ENCODE results near the gene CCDC13. TPM values are rescaled to one million over a fixed set of nuclear protein-coding genes. Genes with fewer than 3 reads are reported as not detected.
A peak's percentile ranks its signal among the peaks of the same experiment; 100 is the strongest.

The CCDC13 gene
- total RNA-seq, 2 experiments from 2014 or later = 0.38 TPM; not detected in 1

DNA sequence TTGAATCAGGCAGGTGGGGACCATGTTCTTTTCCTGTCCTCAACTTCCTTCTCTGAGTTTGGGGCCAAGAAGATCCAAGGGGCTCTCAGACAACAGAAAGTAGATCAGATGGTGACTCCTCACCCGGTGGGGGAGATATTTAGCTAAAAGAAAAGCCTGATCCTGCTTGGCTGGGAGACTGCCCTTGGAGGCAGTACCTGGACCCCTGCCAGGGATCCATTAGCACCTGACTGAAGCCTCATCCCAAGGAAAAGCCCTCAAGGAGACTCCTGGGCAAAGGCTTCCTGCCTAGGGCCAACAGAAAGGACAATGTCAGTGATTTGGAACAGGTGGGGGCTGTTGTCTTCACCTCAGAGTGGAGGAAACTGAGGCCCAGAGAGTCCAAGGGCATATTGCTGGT lies 37.0 kb downstream of the CCDC13 start:
- no peaks in the 10 kb centered on the region for H3K4me1 ChIP-seq (ENCODE audit: insufficient read depth, low read length)
- ChIA-PET CTCF (no interaction called here), POLR2A (no interaction called here)
- H3K36me3 Mint-ChIP-seq (ENCODE audit: low read depth) = no peaks in the 10 kb centered on the region
- H3K4me3 ChIP-seq (ENCODE audit: low read length) = no peak overlapping the region
- H3K9me3 Mint-ChIP-seq = no peaks in the 10 kb centered on the region
- no peaks in the 10 kb centered on the region for H3K36me3 ChIP-seq (ENCODE audit: insufficient read depth, low read length)
- ATAC-seq (ENCODE audit: poor library complexity) = no peak
- TF ChIP-seq, protein P1, sequence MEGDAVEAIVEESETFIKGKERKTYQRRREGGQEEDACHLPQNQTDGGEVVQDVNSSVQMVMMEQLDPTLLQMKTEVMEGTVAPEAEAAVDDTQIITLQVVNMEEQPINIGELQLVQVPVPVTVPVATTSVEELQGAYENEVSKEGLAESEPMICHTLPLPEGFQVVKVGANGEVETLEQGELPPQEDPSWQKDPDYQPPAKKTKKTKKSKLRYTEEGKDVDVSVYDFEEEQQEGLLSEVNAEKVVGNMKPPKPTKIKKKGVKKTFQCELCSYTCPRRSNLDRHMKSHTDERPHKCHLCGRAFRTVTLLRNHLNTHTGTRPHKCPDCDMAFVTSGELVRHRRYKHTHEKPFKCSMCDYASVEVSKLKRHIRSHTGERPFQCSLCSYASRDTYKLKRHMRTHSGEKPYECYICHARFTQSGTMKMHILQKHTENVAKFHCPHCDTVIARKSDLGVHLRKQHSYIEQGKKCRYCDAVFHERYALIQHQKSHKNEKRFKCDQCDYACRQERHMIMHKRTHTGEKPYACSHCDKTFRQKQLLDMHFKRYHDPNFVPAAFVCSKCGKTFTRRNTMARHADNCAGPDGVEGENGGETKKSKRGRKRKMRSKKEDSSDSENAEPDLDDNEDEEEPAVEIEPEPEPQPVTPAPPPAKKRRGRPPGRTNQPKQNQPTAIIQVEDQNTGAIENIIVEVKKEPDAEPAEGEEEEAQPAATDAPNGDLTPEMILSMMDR (IDR thresholded peaks at IDR 0.05) = no peak
- H3K4me3 Mint-ChIP-seq = no peak overlapping the region
- intact Hi-C loops (cut with DNase I, micrococcal nuclease) = no loop called here
- no peak overlapping the region for H3K27ac Mint-ChIP-seq
- H3K27me3 ChIP-seq (ENCODE audit: control insufficient read depth in 1 of 2, insufficient read depth in 2 of 2, low read length in 2 of 2) = no peaks in the 10 kb centered on the region
- no peak overlapping the region for H3K27ac ChIP-seq (ENCODE audit: low read depth in 1 of 2, low read length in 2 of 2)
- no peaks in the 10 kb centered on the region for H3K27me3 Mint-ChIP-seq
- no peak for DNase-seq
- H3K9me3 ChIP-seq (ENCODE audit: control insufficient read depth in 1 of 2, insufficient read depth in 1 of 2, low read length in 2 of 2) = peaks cover 0 to 3% of the 10 kb centered on the region in 2 experiments
- H3K4me1 Mint-ChIP-seq (ENCODE audit: low read depth) = no peaks in the 10 kb centered on the region

DNA sequence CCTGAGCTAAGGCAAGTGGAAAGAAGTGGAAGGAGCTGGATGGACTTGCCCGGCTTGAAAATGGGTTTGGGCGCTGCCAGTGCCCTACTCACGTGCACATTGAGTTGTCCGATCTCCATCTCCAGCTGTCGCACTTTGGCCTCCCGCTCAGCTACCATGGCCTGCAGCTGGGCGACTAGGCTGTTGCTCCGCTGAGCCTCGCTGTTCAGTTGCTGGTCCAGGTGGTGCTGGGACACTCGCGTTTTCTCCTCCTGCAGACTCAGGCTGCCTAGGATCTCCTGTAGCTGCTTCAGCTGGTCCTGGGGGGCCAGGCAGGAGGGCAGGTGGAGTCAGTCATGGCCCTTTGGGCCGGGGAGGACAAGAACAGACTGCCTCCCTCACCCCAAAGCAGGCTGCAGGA lies 37.4 kb downstream of the CCDC13 start:
- ChIA-PET CTCF (no interaction called here), POLR2A (no interaction called here)
- H3K9me3 Mint-ChIP-seq = no peaks in the 10 kb centered on the region
- peaks cover 0 to 3% of the 10 kb centered on the region in 2 experiments for H3K9me3 ChIP-seq (ENCODE audit: control insufficient read depth in 1 of 2, insufficient read depth in 1 of 2, low read length in 2 of 2)
- H3K4me3 Mint-ChIP-seq = no peak overlapping the region
- no peak overlapping the region for H3K4me3 ChIP-seq (ENCODE audit: low read length)
- H3K27ac ChIP-seq (ENCODE audit: low read depth in 1 of 2, low read length in 2 of 2) = no peak overlapping the region
- H3K27ac Mint-ChIP-seq = no peak overlapping the region
- ATAC-seq (ENCODE audit: poor library complexity) = no peak
- H3K36me3 ChIP-seq (ENCODE audit: insufficient read depth, low read length) = no peaks in the 10 kb centered on the region
- TF ChIP-seq, protein P1 (IDR thresholded peaks at IDR 0.05) = no peak
- no peaks in the 10 kb centered on the region for H3K4me1 Mint-ChIP-seq (ENCODE audit: low read depth)
- H3K27me3 Mint-ChIP-seq = no peaks in the 10 kb centered on the region
- no peaks in the 10 kb centered on the region for H3K4me1 ChIP-seq (ENCODE audit: insufficient read depth, low read length)
- DNase-seq = peak in 1 of 14 experiments; percentile 5
- no peaks in the 10 kb centered on the region for H3K27me3 ChIP-seq (ENCODE audit: control insufficient read depth in 1 of 2, insufficient read depth in 2 of 2, low read length in 2 of 2)
- H3K36me3 Mint-ChIP-seq (ENCODE audit: low read depth) = no peaks in the 10 kb centered on the region
- intact Hi-C loops (cut with DNase I, micrococcal nuclease) = no loop called here

DNA sequence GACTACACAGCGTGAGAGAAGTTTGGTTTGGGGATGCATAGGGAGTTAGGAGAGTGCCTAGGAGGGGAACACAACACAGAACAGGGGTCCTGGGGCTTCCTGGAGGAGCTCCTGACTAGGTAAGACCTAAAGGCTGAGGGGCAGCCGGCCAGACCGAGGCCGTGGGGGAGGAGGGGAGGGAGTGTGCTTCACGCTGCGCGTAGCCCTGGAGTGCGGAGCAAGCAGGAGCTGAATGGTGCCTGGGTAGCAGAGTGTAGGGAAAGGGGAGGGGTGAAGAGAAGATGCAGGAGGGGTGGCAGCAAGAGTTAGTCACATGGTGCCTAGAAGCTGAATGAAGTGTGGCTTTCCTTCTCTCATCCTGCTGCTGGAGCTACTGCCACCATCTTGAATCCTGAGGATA lies 38.0 kb downstream of the CCDC13 start:
- DNase-seq (peak in 1 of 14 experiments; percentile 2), ATAC-seq (ENCODE audit: poor library complexity) (no peak)
- H3K36me3 Mint-ChIP-seq (ENCODE audit: low read depth) = no peaks in the 10 kb centered on the region
- Histone ChIP-seq H3K36me3 (ENCODE audit: insufficient read depth, low read length) (no peaks in the 10 kb centered on the region), H3K27me3 (ENCODE audit: control insufficient read depth in 1 of 2, insufficient read depth in 2 of 2, low read length in 2 of 2) (no peaks in the 10 kb centered on the region), H3K9me3 (ENCODE audit: control insufficient read depth in 1 of 2, insufficient read depth in 1 of 2, low read length in 2 of 2) (peaks cover 0 to 3% of the 10 kb centered on the region in 2 experiments), H3K4me3 (ENCODE audit: low read length) (no peak overlapping the region), H3K27ac (ENCODE audit: low read depth in 1 of 2, low read length in 2 of 2) (no peak overlapping the region), H3K4me1 (ENCODE audit: insufficient read depth, low read length) (no peaks in the 10 kb centered on the region)
- H3K27ac Mint-ChIP-seq = no peak overlapping the region
- intact Hi-C loops (cut with DNase I, micrococcal nuclease) = no loop called here
- H3K27me3 Mint-ChIP-seq = no peaks in the 10 kb centered on the region
- no peaks in the 10 kb centered on the region for H3K4me1 Mint-ChIP-seq (ENCODE audit: low read depth)
- POLR2A ChIA-PET = no interaction called here
- H3K4me3 Mint-ChIP-seq = no peak overlapping the region
- no peaks in the 10 kb centered on the region for H3K9me3 Mint-ChIP-seq
- CTCF ChIA-PET = no interaction called here
- TF ChIP-seq, protein P1 (IDR thresholded peaks at IDR 0.05) = no peak

Measured in CD4-positive, alpha-beta T cell (primary cell).